Esophagus squamous epithelium (tissue), 5 donors: ENCODE measurements around the gene INAVA. TPM values are rescaled to one million over a fixed set of nuclear protein-coding genes. Genes with fewer than 3 reads are reported as not detected.
"Not testable (repeated sequence)": the region's sequence is repeated elsewhere in the genome, so short reads cannot be mapped to it uniquely, and the experiment has no call there.

Experiments
- DNase-seq: peaks from one replicate; lab custom pipeline; 2025; lab: John Stamatoyannopoulos, UW
- H3K27ac ChIP-seq, 4 donors: fragments of 200-600 bp; sonication (generic); one replicate each; pipeline ENCODE4 v1.5.1; 2016 to 2019; ENCODE audit warnings: mild to moderate bottlenecking in 1 of 4
- H3K27me3 ChIP-seq, 4 donors: fragments of 200-600 bp; sonication (generic); 1 replicate in 3 of 4; 2 replicates in 1 of 4; pipeline versions ENCODE4 v1.5.1 to v1.6.0; 2017 to 2021; ENCODE audit warnings: antibody characterized with exemption in 1 of 4
- H3K36me3 ChIP-seq, 3 donors: fragments of 200-600 bp; sonication (generic); one replicate each; pipeline ENCODE4 v1.5.1; 2016 to 2019
- H3K4me1 ChIP-seq, 3 donors: fragments of 200-600 bp; sonication (generic); one replicate each; pipeline ENCODE4 v1.5.1; 2017 to 2019
- H3K4me3 ChIP-seq, 4 donors: fragments of 200-600 bp; sonication (generic); 1 replicate in 3 of 4; 2 replicates in 1 of 4; pipeline ENCODE4 v1.5.1; 2016 to 2019; ENCODE audit warnings: mild to moderate bottlenecking in 2 of 4, moderate library complexity in 1 of 4
- H3K9me3 ChIP-seq, 3 donors: fragments of 200-600 bp; sonication (generic); one replicate each; pipeline ENCODE4 v1.5.1; 2016 to 2019
- CTCF ChIP-seq, 6 experiments: fragments of 450-650 bp in 4 of 6; fragments of 200-600 bp in 2 of 6; sonication (generic) in 2 of 6; IDR thresholded peaks; one replicate each; pipeline ENCODE4 v1.5.1; 2016 to 2019; ENCODE audit warnings: antibody characterized with exemption in 6 of 6, mild to moderate bottlenecking in 4 of 6, moderate library complexity in 4 of 6
- POLR2A ChIP-seq, 4 donors: fragments of 450-650 bp; IDR thresholded peaks; one replicate each; pipeline ENCODE4 v1.6.1; 2017; ENCODE audit warnings: antibody characterized with exemption in 4 of 4, mild to moderate bottlenecking in 4 of 4, moderate library complexity in 3 of 4
- WGBS, 2 donors: methylation state at CpG; one replicate each; pipeline ENCODE4 v1.1.5; 2018; 5-methylcytosine and 5-hydroxymethylcytosine counted together
- intact Hi-C: fragments of 100-400 bp; cut with DNase I; formaldehyde crosslinking; loops from one replicate; pipeline ENCODE4 v1.15.0; 2022
- total RNA-seq, 4 donors: library from RNA; depleted of rRNA; stranded (reverse); fragments of >200 nt; gene quantifications; one replicate each; pipeline ENCODE4 v1.1.0, GENCODE V29; 2016
- donor health status: DM: yes; HTN: yes; CAD: no.

The INAVA gene
- total RNA-seq, 4 donors from 2014 or later = 45.6 to 102 (median 58.4) TPM

GRCh38 chr1:200929530-200930278 lies 35.0 kb downstream of the INAVA start:
- no peak for DNase-seq

GRCh38 chr1:200930285-200930684 lies 35.6 kb downstream of the INAVA start:
- H3K9me3 ChIP-seq, H3K4me3 ChIP-seq, H3K27me3 ChIP-seq, H3K27ac ChIP-seq, intact Hi-C loops, DNase-seq, H3K4me1 ChIP-seq, H3K36me3 ChIP-seq: not testable (repeated sequence)
- 86 to 98% methylated on average over 6 to 8 of the region's 8 CpGs for WGBS, 2 donors

More at GRCh38 chr1:200929530-200930278, 35.0 kb downstream of the INAVA start:
- Histone ChIP-seq H3K27me3 (no peaks in the 10 kb centered on the region), H3K4me1 (no peaks in the 10 kb centered on the region), H3K36me3 (no peaks in the 10 kb centered on the region), H3K9me3 (no peaks in the 10 kb centered on the region), H3K27ac (no peak overlapping the region), H3K4me3 (no peak overlapping the region)
- 74 to 85% methylated on average over 4 of the region's 4 CpGs for WGBS, 2 donors
- TF ChIP-seq CTCF (IDR thresholded peaks at IDR 0.05) (no peak), POLR2A (IDR thresholded peaks at IDR 0.05) (no peak)
- intact Hi-C loops = no loop called here

- H3K27ac ChIP-seq = no peak overlapping the region
- no peaks in the 10 kb centered on the region for H3K27me3 ChIP-seq
- no peak for TF ChIP-seq CTCF (IDR thresholded peaks at IDR 0.05)
- no peak for TF ChIP-seq POLR2A (IDR thresholded peaks at IDR 0.05)
- no peaks in the 10 kb centered on the region for H3K36me3 ChIP-seq
- no peaks in the 10 kb centered on the region for H3K4me1 ChIP-seq
- intact Hi-C loops = no loop called here
- H3K4me3 ChIP-seq = no peak overlapping the region
- DNase-seq = no peak
- H3K9me3 ChIP-seq = no peaks in the 10 kb centered on the region
- WGBS, 2 donors = 62 to 100% methylated on average over 1 to 2 of the region's 2 CpGs
Measured at GRCh38 chr1:200931776-200932175, 37.1 kb downstream of the INAVA start.

- H3K9me3 ChIP-seq = no peaks in the 10 kb centered on the region
- intact Hi-C loops = no loop called here
- H3K27ac ChIP-seq = no peak overlapping the region
- TF ChIP-seq POLR2A (IDR thresholded peaks at IDR 0.05) = no peak
- no peak for TF ChIP-seq CTCF (IDR thresholded peaks at IDR 0.05)
- DNase-seq = no peak
- H3K27me3 ChIP-seq = no peaks in the 10 kb centered on the region
- WGBS, 2 donors = 91 to 94% methylated on average over 13 of the region's 13 CpGs
- H3K4me1 ChIP-seq = no peaks in the 10 kb centered on the region
- no peak overlapping the region for H3K4me3 ChIP-seq
- no peaks in the 10 kb centered on the region for H3K36me3 ChIP-seq
Measured at GRCh38 chr1:200934676-200935245, 40.1 kb downstream of the INAVA start.

- H3K27me3 ChIP-seq, H3K4me3 ChIP-seq, intact Hi-C loops, H3K27ac ChIP-seq, H3K36me3 ChIP-seq, H3K9me3 ChIP-seq, H3K4me1 ChIP-seq, DNase-seq: not testable (repeated sequence)
- WGBS, 2 donors = 90 to 91% methylated on average over 17 of the region's 18 CpGs
Measured at GRCh38 chr1:200935286-200935962, 40.7 kb downstream of the INAVA start.

GRCh38 chr1:200938955-200939354 lies 44.3 kb downstream of the INAVA start:
- 33 to 59% methylated on average over 3 to 4 of the region's 4 CpGs for WGBS, 2 donors
- TF ChIP-seq POLR2A (IDR thresholded peaks at IDR 0.05) = no peak
- TF ChIP-seq CTCF (IDR thresholded peaks at IDR 0.05) = no peak
- no peak overlapping the region for H3K4me3 ChIP-seq
- DNase-seq = no peak
- no peaks in the 10 kb centered on the region for H3K4me1 ChIP-seq
- no peak overlapping the region for H3K27ac ChIP-seq
- H3K36me3 ChIP-seq = no peaks in the 10 kb centered on the region
- H3K27me3 ChIP-seq = no peaks in the 10 kb centered on the region
- no peaks in the 10 kb centered on the region for H3K9me3 ChIP-seq
- intact Hi-C loops = no loop called here
